Panc1 (cell line): ENCODE measurements around the gene KIF27. TPM values are rescaled to one million over a fixed set of nuclear protein-coding genes. Genes with fewer than 3 reads are reported as not detected.

ENCODE experiments used
- ATAC-seq: fragments of 200-7000 bp; cut with Tn5 transposase; 2 replicates; pipeline ENCODE4 v1.9.1; 2020; ENCODE audit warnings: mild to moderate bottlenecking, moderate library complexity
- Bru-seq: library from RNA; stranded (reverse); fragments of 400-500 nt; gene quantifications from one replicate; lab custom pipeline; 2021; lab: Mats Ljungman, UMichigan
- BruChase-seq, 2 experiments: library from RNA; stranded (reverse); fragments of 400-500 nt; gene quantifications; one replicate each; lab custom pipeline; 2021; lab: Mats Ljungman, UMichigan
- BruUV-seq: library from RNA; stranded (reverse); fragments of 400-500 nt; replicated peaks from 2 replicates; lab custom pipeline; 2021; lab: Mats Ljungman, UMichigan
- CTCF ChIA-PET: fragments of 300-600 bp; sonication (Branson Sonifier 250); formaldehyde crosslinking; loops from one replicate; lab custom pipeline; 2022; ENCODE audit warnings: antibody characterized with exemption; lab: Charles Lee
- POLR2A ChIA-PET: fragments of 300-600 bp; sonication (Branson Sonifier 250); formaldehyde crosslinking; loops from one replicate; lab custom pipeline; 2022; ENCODE audit warnings: antibody characterized with exemption; lab: Charles Lee
- DNase-seq: peaks from one replicate; pipeline ENCODE4 v3.0.0-alpha.2; 2010; ENCODE audit warnings: low read depth, low spot score
- H3K27ac ChIP-seq: 2 replicates; pipeline ENCODE4 v1.5.1; 2011; ENCODE audit warnings: mild to moderate bottlenecking, low read length, inconsistent platforms
- H3K27me3 ChIP-seq: fragments of 200-500 bp; sonication (Bioruptor generic); 2 replicates; pipeline ENCODE4 v1.6.0; 2014; ENCODE audit warnings: low read length, inconsistent platforms; ENCODE audit not compliant: control insufficient read depth, insufficient read depth
- H3K36me3 ChIP-seq: fragments of 200-500 bp; sonication (Bioruptor generic); 2 replicates; pipeline ENCODE4 v1.5.1; 2014; ENCODE audit warnings: inconsistent platforms, mild to moderate bottlenecking, low read length, moderate library complexity; ENCODE audit not compliant: control insufficient read depth, insufficient read depth
- H3K4me1 ChIP-seq: 2 replicates; pipeline ENCODE4 v1.5.1; 2011; ENCODE audit warnings: inconsistent platforms, mild to moderate bottlenecking, low read length, moderate library complexity; ENCODE audit not compliant: control insufficient read depth, insufficient read depth
- H3K4me3 ChIP-seq, 2 experiments: 2 replicates each; pipeline ENCODE4 v1.5.1; 2011 to 2012; ENCODE audit warnings: low read depth in 2 of 2, low read length in 2 of 2, mild to moderate bottlenecking in 2 of 2, inconsistent platforms in 1 of 2, moderate library complexity in 1 of 2
- H3K9me3 ChIP-seq: fragments of 200-500 bp; sonication (Bioruptor generic); 2 replicates; pipeline ENCODE4 v1.5.1; 2014; ENCODE audit warnings: low read depth, mild to moderate bottlenecking, inconsistent platforms, low read length, moderate library complexity; ENCODE audit not compliant: control insufficient read depth, insufficient read depth
- CTCF ChIP-seq: fragments of 450-650 bp; IDR thresholded peaks from 2 replicates; pipeline ENCODE4 v1.5.1; 2017; ENCODE audit warnings: mild to moderate bottlenecking
- POLR2AphosphoS5 ChIP-seq: IDR thresholded peaks from 2 replicates; pipeline ENCODE4 v1.6.1; 2012; ENCODE audit warnings: mild to moderate bottlenecking, low read depth, low read length, moderate library complexity
- SIN3A ChIP-seq: IDR thresholded peaks from 2 replicates; pipeline ENCODE4 v1.6.1; 2012; ENCODE audit warnings: low read depth, mild to moderate bottlenecking, low read length, moderate library complexity, borderline replicate concordance; ENCODE audit not compliant: insufficient read depth
- TCF7L2 ChIP-seq: IDR thresholded peaks from 2 replicates; pipeline ENCODE4 v1.6.1; 2011; ENCODE audit warnings: mild to moderate bottlenecking, low read depth, low read length, inconsistent platforms
- in situ Hi-C: cut with HindIII; loops from 2 replicates; pipeline ENCODE4 v1.10.0; 2016; ENCODE audit warnings: low sequenced_read_pairs, low pct_unique_long_range_greater_than_20kb
- intact Hi-C: fragments of 100-400 bp; cut with micrococcal nuclease; formaldehyde crosslinking; loops from one replicate; pipeline ENCODE4 v1.10.0; 2022; ENCODE audit not compliant: unreplicated experiment
- long read RNA-seq: library from polyadenylated mRNA; unstranded; transcript quantifications from one replicate; pipeline ENCODE4 v2.0.0, GENCODE V29; 2021; ENCODE audit not compliant: unreplicated experiment
- polyA plus RNA-seq: library from polyadenylated mRNA; unstranded; fragments of >200 nt; gene quantifications from one replicate; pipeline ENCODE4 v1.2.1, GENCODE V29; 2012; ENCODE audit warnings: missing spikeins; ENCODE audit not compliant: insufficient read length
- total RNA-seq: library from RNA; stranded (reverse); gene quantifications from one replicate; pipeline ENCODE4 v1.2.1, GENCODE V29; 2021; ENCODE audit not compliant: unreplicated experiment
- TF ChIP-seq, protein P1 (sequence below), 2 experiments: IDR thresholded peaks; 2 replicates each; pipeline ENCODE4 v1.6.1; 2011 to 2012; ENCODE audit warnings: low read depth in 2 of 2, control low read depth in 1 of 2, low read length in 1 of 2, mild to moderate bottlenecking in 1 of 2, moderate library complexity in 1 of 2; ENCODE audit not compliant: insufficient read depth in 1 of 2

Gene KIF27
- total RNA-seq (3.4 TPM), Bru-seq, nascent RNA (percentile 59 among the genes with signal in this experiment), BruChase-seq, experiment 1, labeled RNA remaining after a 2-hour chase (percentile 61 among the genes with signal in this experiment), BruChase-seq, experiment 2, labeled RNA remaining after a 6-hour chase (percentile 54 among the genes with signal in this experiment)
- 1.3 TPM for polyA plus RNA-seq
- long read RNA-seq, partial matches to known transcripts, result 1 of 6 reads
- long read RNA-seq, other reads (novel, unspliced or antisense), result 5 of 6 reads

GRCh38 chr9:83920927-83921707 is at the start of gene KIF27:
Gene KIF27 (minus strand): TSS chr9:83921432. CDS start chr9:83915591, 5,841 bp downstream.
- TF ChIP-seq POLR2AphosphoS5 (peak; percentile 70), TCF7L2 (0 out of 2 replicates have a peak, but pooled peaks have one; percentile 61), SIN3A (peak; percentile 41; the same call in 1 of the 2 replicates), CTCF (peak; percentile 71)
- TF ChIP-seq, protein P1, sequence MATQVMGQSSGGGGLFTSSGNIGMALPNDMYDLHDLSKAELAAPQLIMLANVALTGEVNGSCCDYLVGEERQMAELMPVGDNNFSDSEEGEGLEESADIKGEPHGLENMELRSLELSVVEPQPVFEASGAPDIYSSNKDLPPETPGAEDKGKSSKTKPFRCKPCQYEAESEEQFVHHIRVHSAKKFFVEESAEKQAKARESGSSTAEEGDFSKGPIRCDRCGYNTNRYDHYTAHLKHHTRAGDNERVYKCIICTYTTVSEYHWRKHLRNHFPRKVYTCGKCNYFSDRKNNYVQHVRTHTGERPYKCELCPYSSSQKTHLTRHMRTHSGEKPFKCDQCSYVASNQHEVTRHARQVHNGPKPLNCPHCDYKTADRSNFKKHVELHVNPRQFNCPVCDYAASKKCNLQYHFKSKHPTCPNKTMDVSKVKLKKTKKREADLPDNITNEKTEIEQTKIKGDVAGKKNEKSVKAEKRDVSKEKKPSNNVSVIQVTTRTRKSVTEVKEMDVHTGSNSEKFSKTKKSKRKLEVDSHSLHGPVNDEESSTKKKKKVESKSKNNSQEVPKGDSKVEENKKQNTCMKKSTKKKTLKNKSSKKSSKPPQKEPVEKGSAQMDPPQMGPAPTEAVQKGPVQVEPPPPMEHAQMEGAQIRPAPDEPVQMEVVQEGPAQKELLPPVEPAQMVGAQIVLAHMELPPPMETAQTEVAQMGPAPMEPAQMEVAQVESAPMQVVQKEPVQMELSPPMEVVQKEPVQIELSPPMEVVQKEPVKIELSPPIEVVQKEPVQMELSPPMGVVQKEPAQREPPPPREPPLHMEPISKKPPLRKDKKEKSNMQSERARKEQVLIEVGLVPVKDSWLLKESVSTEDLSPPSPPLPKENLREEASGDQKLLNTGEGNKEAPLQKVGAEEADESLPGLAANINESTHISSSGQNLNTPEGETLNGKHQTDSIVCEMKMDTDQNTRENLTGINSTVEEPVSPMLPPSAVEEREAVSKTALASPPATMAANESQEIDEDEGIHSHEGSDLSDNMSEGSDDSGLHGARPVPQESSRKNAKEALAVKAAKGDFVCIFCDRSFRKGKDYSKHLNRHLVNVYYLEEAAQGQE (IDR thresholded peaks at IDR 0.05; ENCODE audit: insufficient read depth in 1 of 2, low read depth in 2 of 2, low read length in 1 of 2), result no peak
- POLR2A ChIA-PET, result interaction anchor here (0.6 kb wide), 1 partner anchor 11 kb away, joined by 4 read pairs; no protein-coding TSS in a partner anchor
- DNase-seq, result peak; percentile 61

DNA sequence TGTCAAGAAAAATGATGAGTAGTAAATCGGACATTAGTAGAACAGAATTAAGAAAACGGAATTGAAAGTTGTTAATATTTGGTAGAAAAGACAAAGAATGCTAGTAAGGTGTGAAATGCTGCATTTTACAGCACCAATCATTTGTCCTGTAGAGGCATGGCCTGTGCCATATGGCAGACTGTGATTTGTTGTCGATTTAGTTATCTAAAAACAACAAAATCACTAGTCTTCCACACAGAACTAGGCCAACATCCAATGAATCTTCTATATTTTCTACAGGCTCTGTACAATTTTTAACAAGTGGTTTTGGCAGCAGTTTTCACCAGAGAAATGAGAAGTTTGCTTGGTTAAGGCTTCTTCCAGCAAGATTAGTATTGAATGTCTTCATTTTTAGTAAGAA is 48.4 kb upstream of the KIF27 start:
- intact Hi-C loops, result no loop called here
- Histone ChIP-seq H3K4me1 (peaks cover 3% of the 10 kb centered on the region; the same call in 1 of the 2 replicates), H3K36me3 (peaks cover 49% of the 10 kb centered on the region), H3K27me3 (no peaks in the 10 kb centered on the region), H3K4me3 (no peak overlapping the region), H3K9me3 (no peaks in the 10 kb centered on the region), H3K27ac (no peak overlapping the region)
- no peak for DNase-seq
- CTCF ChIA-PET, result no interaction called here
- ATAC-seq, result no peak
- in situ Hi-C loops, result no loop called here
- no peak for TF ChIP-seq TCF7L2
- 0 out of 2 replicates have a peak, but pooled peaks have one; percentile 33 for TF ChIP-seq POLR2AphosphoS5
- BruUV-seq, result no TSS peak
- POLR2A ChIA-PET, result no interaction called here

More at GRCh38 chr9:83920927-83921707, at the start of gene KIF27:
- intact Hi-C loops, result no loop called here
- ATAC-seq, result peak; percentile 96
- Histone ChIP-seq H3K4me1 (no peaks in the 10 kb centered on the region; the same call in 1 of the 2 replicates), H3K4me3 (peak within 1 kb of the TSS; percentile 54 to 79), H3K27ac (peak within 1 kb of the TSS; percentile 90), H3K9me3 (no peaks in the 10 kb centered on the region), H3K27me3 (no peaks in the 10 kb centered on the region), H3K36me3 (no peaks in the 10 kb centered on the region)
- in situ Hi-C loops, result no loop called here
- BruUV-seq, result no TSS peak
- CTCF ChIA-PET, result interaction anchor here (0.6 kb wide), 1 partner anchor 265 kb away, joined by 3 read pairs; no protein-coding TSS in a partner anchor
